Measurements from ENCODE around the gene RBBP8NL. TPM values are rescaled to one million over a fixed set of nuclear protein-coding genes. Genes with fewer than 3 reads are reported as not detected.

Gene RBBP8NL
- total RNA-seq, 4 donors from 2014 or later = 1.1 to 6.0 (median 4.6) TPM

GRCh38 chr20:62387933-62388635 is 39.3 kb downstream of the RBBP8NL start:
- no peaks in the 10 kb centered on the region for H3K9me3 ChIP-seq
- H3K4me1 ChIP-seq = peaks cover 17 to 18% of the 10 kb centered on the region in 2 donors
- intact Hi-C loops (cut with DNase I) = no loop called here
- 77 to 78% methylated on average over 16 to 20 of the region's 20 CpGs for WGBS, 2 donors
- H3K4me3 ChIP-seq (replicated peaks in 1 of 3) = peak overlapping the region in 2 of 3 donors; percentile 63 to 89
- H3K36me3 ChIP-seq = peaks cover 0 to 9% of the 10 kb centered on the region in 2 donors
- H3K27ac ChIP-seq = peak overlapping the region in 1 of 3 donors; percentile 94
- no peak for DNase-seq
- TF ChIP-seq CTCF (IDR thresholded peaks at IDR 0.05) = no peak
- no peaks in the 10 kb centered on the region for H3K27me3 ChIP-seq

- Histone ChIP-seq H3K27me3 (no peaks in the 10 kb centered on the region), H3K4me1 (peaks cover 18 to 21% of the 10 kb centered on the region in 2 donors), H3K36me3 (peaks cover 0 to 8% of the 10 kb centered on the region in 2 donors), H3K27ac (peak overlapping the region in 2 of 3 donors; percentile 89 to 94), H3K9me3 (no peaks in the 10 kb centered on the region), H3K4me3 (replicated peaks in 1 of 3) (peak overlapping the region; percentile 17 to 89 (median 63))
- WGBS, 2 donors = 4% methylated on average over 42 of the region's 47 CpGs
- intact Hi-C loops (cut with DNase I) = no loop called here
- DNase-seq = no peak
- no peak for TF ChIP-seq CTCF (IDR thresholded peaks at IDR 0.05)
- TF ChIP-seq POLR2A (IDR thresholded peaks at IDR 0.05) = no peak
Measured at GRCh38 chr20:62387219-62387913, 40.0 kb downstream of the RBBP8NL start.

- WGBS, 2 donors = 0 to 1% methylated on average over 11 to 14 of the region's 83 CpGs
- peaks cover 18 to 23% of the 10 kb centered on the region in 2 donors for H3K4me1 ChIP-seq
- TF ChIP-seq POLR2A (IDR thresholded peaks at IDR 0.05) = peak; percentile 30 to 84
- TF ChIP-seq CTCF (IDR thresholded peaks at IDR 0.05) = no peak
- intact Hi-C loops (cut with DNase I) = no loop called here
- H3K27ac ChIP-seq = peak within 1 kb of the TSS; percentile 59 to 94 (median 89)
- no peaks in the 10 kb centered on the region for H3K27me3 ChIP-seq
- H3K36me3 ChIP-seq = peaks cover 0 to 8% of the 10 kb centered on the region in 2 donors
- H3K4me3 ChIP-seq (replicated peaks in 1 of 3) = peak within 1 kb of the TSS; percentile 60 to 89 (median 63)
- DNase-seq = peak; percentile 92 to 94
- no peaks in the 10 kb centered on the region for H3K9me3 ChIP-seq
Measured at GRCh38 chr20:62386383-62387218, 40.7 kb downstream of the RBBP8NL start, which contains the start of gene RPS21. TSS of gene RPS21 (plus strand) at chr20:62387103. CDS start at chr20:62387339, 236 bp downstream.

GRCh38 chr20:62382306-62383198 is 44.8 kb downstream of the RBBP8NL start:
- no peaks in the 10 kb centered on the region for H3K9me3 ChIP-seq
- TF ChIP-seq POLR2A (IDR thresholded peaks at IDR 0.05) (no peak), CTCF (IDR thresholded peaks at IDR 0.05) (peak; percentile 81 to 98 (median 93))
- 39 to 40% methylated on average over 18 of the region's 18 CpGs for WGBS, 2 donors
- DNase-seq = peak; percentile 88 to 89
- no peak overlapping the region for H3K4me3 ChIP-seq (replicated peaks in 1 of 3)
- no peak overlapping the region for H3K27ac ChIP-seq
- H3K36me3 ChIP-seq = no peaks in the 10 kb centered on the region
- intact Hi-C loops (cut with DNase I) = loop anchor here (5.0 kb wide), 1 partner anchor 80 kb away; the partner anchor contains the start of gene ADRM1
- H3K4me1 ChIP-seq = peaks cover 30 to 47% of the 10 kb centered on the region in 2 donors
- no peaks in the 10 kb centered on the region for H3K27me3 ChIP-seq
